ENCODE data around the gene EML4. TPM values are rescaled to one million over a fixed set of nuclear protein-coding genes. Genes with fewer than 3 reads are reported as not detected.
A peak's percentile ranks its signal among the peaks of the same experiment; 100 is the strongest.

The EML4 gene
- total RNA-seq, 1 donor from 2014 or later: 68.2 TPM

- Mint-ChIP-seq H3K27me3 (ENCODE audit: low read depth, unreplicated experiment) (no peaks in the 10 kb centered on the region), H3K36me3 (ENCODE audit: low read depth, unreplicated experiment) (peaks cover 9% of the 10 kb centered on the region), H3K4me1 (ENCODE audit: low read depth, unreplicated experiment) (peaks cover 13% of the 10 kb centered on the region), H3K4me3 (ENCODE audit: unreplicated experiment) (no peak overlapping the region), H3K9me3 (ENCODE audit: unreplicated experiment) (no peaks in the 10 kb centered on the region), H3K27ac (ENCODE audit: unreplicated experiment) (no peak overlapping the region)
- Histone ChIP-seq H3K79me2 (ENCODE audit: insufficient read depth, low read length) (no peaks in the 10 kb centered on the region), H3K4me2 (ENCODE audit: low read length) (no peak overlapping the region), H3K9me3 (ENCODE audit: insufficient read depth, low read depth, low read length) (no peaks in the 10 kb centered on the region), H3K27ac (ENCODE audit: low read depth, low read length) (no peak overlapping the region), H3K27me3 (ENCODE audit: insufficient read depth, low read length) (no peaks in the 10 kb centered on the region), H3K4me1 (ENCODE audit: insufficient read depth, low read length) (no peaks in the 10 kb centered on the region), H3K9ac (ENCODE audit: low read length) (no peak overlapping the region), H3K36me3 (ENCODE audit: insufficient read depth, low read length) (no peaks in the 10 kb centered on the region), H4K20me1 (ENCODE audit: insufficient read depth, low read length) (no peaks in the 10 kb centered on the region), H3K4me3 (ENCODE audit: insufficient read depth, low read depth, low read length) (no peak overlapping the region), H2AFZ (ENCODE audit: low read depth, low read length) (no peak overlapping the region)
- FAIRE-seq: no peak
- TF ChIP-seq EZH2 (IDR thresholded peaks at IDR 0.05; ENCODE audit: insufficient read depth, low read length): no peak
- TF ChIP-seq, protein P1, sequence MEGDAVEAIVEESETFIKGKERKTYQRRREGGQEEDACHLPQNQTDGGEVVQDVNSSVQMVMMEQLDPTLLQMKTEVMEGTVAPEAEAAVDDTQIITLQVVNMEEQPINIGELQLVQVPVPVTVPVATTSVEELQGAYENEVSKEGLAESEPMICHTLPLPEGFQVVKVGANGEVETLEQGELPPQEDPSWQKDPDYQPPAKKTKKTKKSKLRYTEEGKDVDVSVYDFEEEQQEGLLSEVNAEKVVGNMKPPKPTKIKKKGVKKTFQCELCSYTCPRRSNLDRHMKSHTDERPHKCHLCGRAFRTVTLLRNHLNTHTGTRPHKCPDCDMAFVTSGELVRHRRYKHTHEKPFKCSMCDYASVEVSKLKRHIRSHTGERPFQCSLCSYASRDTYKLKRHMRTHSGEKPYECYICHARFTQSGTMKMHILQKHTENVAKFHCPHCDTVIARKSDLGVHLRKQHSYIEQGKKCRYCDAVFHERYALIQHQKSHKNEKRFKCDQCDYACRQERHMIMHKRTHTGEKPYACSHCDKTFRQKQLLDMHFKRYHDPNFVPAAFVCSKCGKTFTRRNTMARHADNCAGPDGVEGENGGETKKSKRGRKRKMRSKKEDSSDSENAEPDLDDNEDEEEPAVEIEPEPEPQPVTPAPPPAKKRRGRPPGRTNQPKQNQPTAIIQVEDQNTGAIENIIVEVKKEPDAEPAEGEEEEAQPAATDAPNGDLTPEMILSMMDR (IDR thresholded peaks at IDR 0.05; ENCODE audit: insufficient read depth, low read depth, low read length): no peak
- no peak for DNase-seq (ENCODE audit: low read depth)
These were observed 81.8 kb downstream of the EML4 start for GRCh38 chr2:42250925-42251324.

- Histone ChIP-seq H3K4me1 (ENCODE audit: insufficient read depth, low read length) (no peaks in the 10 kb centered on the region), H3K9ac (ENCODE audit: low read length) (no peak overlapping the region), H3K4me2 (ENCODE audit: low read length) (no peak overlapping the region), H3K36me3 (ENCODE audit: insufficient read depth, low read length) (no peaks in the 10 kb centered on the region), H3K9me3 (ENCODE audit: insufficient read depth, low read depth, low read length) (no peaks in the 10 kb centered on the region), H3K27me3 (ENCODE audit: insufficient read depth, low read length) (no peaks in the 10 kb centered on the region), H2AFZ (ENCODE audit: low read depth, low read length) (no peak overlapping the region), H4K20me1 (ENCODE audit: insufficient read depth, low read length) (no peaks in the 10 kb centered on the region), H3K27ac (ENCODE audit: low read depth, low read length) (no peak overlapping the region), H3K4me3 (ENCODE audit: insufficient read depth, low read depth, low read length) (no peak overlapping the region), H3K79me2 (ENCODE audit: insufficient read depth, low read length) (no peaks in the 10 kb centered on the region)
- peak; percentile 38 for DNase-seq (ENCODE audit: low read depth)
- Mint-ChIP-seq H3K36me3 (ENCODE audit: low read depth, unreplicated experiment) (peaks cover 13% of the 10 kb centered on the region), H3K9me3 (ENCODE audit: unreplicated experiment) (no peaks in the 10 kb centered on the region), H3K27ac (ENCODE audit: unreplicated experiment) (no peak overlapping the region), H3K4me1 (ENCODE audit: low read depth, unreplicated experiment) (peaks cover 18% of the 10 kb centered on the region), H3K4me3 (ENCODE audit: unreplicated experiment) (no peak overlapping the region), H3K27me3 (ENCODE audit: low read depth, unreplicated experiment) (no peaks in the 10 kb centered on the region)
- FAIRE-seq: no peak
- TF ChIP-seq, protein P1 (IDR thresholded peaks at IDR 0.05; ENCODE audit: insufficient read depth, low read depth, low read length): no peak
- TF ChIP-seq EZH2 (IDR thresholded peaks at IDR 0.05; ENCODE audit: insufficient read depth, low read length): no peak
These were observed 83.3 kb downstream of the EML4 start for GRCh38 chr2:42252464-42252863.

- no peak overlapping the region for H2AFZ ChIP-seq (ENCODE audit: low read depth, low read length)
- Mint-ChIP-seq H3K4me1 (ENCODE audit: low read depth, unreplicated experiment) (peaks cover 18% of the 10 kb centered on the region), H3K36me3 (ENCODE audit: low read depth, unreplicated experiment) (peaks cover 13% of the 10 kb centered on the region), H3K27me3 (ENCODE audit: low read depth, unreplicated experiment) (no peaks in the 10 kb centered on the region), H3K9me3 (ENCODE audit: unreplicated experiment) (no peaks in the 10 kb centered on the region), H3K27ac (ENCODE audit: unreplicated experiment) (no peak overlapping the region), H3K4me3 (ENCODE audit: unreplicated experiment) (no peak overlapping the region)
- H3K27me3 ChIP-seq (ENCODE audit: insufficient read depth, low read length): no peaks in the 10 kb centered on the region
- FAIRE-seq (no peak), DNase-seq (ENCODE audit: low read depth) (no peak)
- TF ChIP-seq, protein P1 (IDR thresholded peaks at IDR 0.05; ENCODE audit: insufficient read depth, low read depth, low read length): no peak
- TF ChIP-seq EZH2 (IDR thresholded peaks at IDR 0.05; ENCODE audit: insufficient read depth, low read length): no peak
- H3K4me2 ChIP-seq (ENCODE audit: low read length): no peak overlapping the region
- peaks cover 2% of the 10 kb centered on the region for H3K36me3 ChIP-seq (ENCODE audit: insufficient read depth, low read length)
- H3K79me2 ChIP-seq (ENCODE audit: insufficient read depth, low read length): no peaks in the 10 kb centered on the region
- H4K20me1 ChIP-seq (ENCODE audit: insufficient read depth, low read length): no peaks in the 10 kb centered on the region
- H3K27ac ChIP-seq (ENCODE audit: low read depth, low read length): no peak overlapping the region
- H3K9me3 ChIP-seq (ENCODE audit: insufficient read depth, low read depth, low read length): no peaks in the 10 kb centered on the region
- H3K9ac ChIP-seq (ENCODE audit: low read length): no peak overlapping the region
- H3K4me3 ChIP-seq (ENCODE audit: insufficient read depth, low read depth, low read length): no peak overlapping the region
- no peaks in the 10 kb centered on the region for H3K4me1 ChIP-seq (ENCODE audit: insufficient read depth, low read length)
These were observed 85.2 kb downstream of the EML4 start for GRCh38 chr2:42254186-42254895.

Data from astrocyte (in vitro differentiated cells and primary cell).